GM12878 (cell line): ENCODE data around the gene ZNF732. TPM values are rescaled to one million over a fixed set of nuclear protein-coding genes. Genes with fewer than 3 reads are reported as not detected.
"Not testable (repeated sequence)": the region's sequence is repeated elsewhere in the genome, so short reads cannot be mapped to it uniquely, and the experiment has no call there.

ENCODE experiments used
- ATAC-seq: fragments of 200-7000 bp; cut with Tn5 transposase; 3 replicates; pipeline ENCODE4 v1.9.1; 2020; ENCODE audit warnings: mild to moderate bottlenecking, moderate library complexity
- BruUV-seq: library from RNA; stranded (reverse); fragments of 400-500 nt; replicated peaks from 2 replicates; lab custom pipeline; 2021; lab: Mats Ljungman, UMichigan
- CTCF ChIA-PET: fragments of 300-600 bp; sonication (Branson Sonifier 250); formaldehyde crosslinking; extraction: SDS; loops from one replicate; lab custom pipeline; 2021; ENCODE audit warnings: inconsistent platforms; lab: Yijun Ruan, JAX
- POLR2A ChIA-PET: fragments of 350-600 bp; formaldehyde crosslinking; extraction: SDS; loops from one replicate; lab custom pipeline; 2021; ENCODE audit warnings: inconsistent platforms; lab: Charles Lee
- RAD21 ChIA-PET: fragments of 300-600 bp; sonication (Branson Sonifier 250); formaldehyde crosslinking; loops from one replicate; lab custom pipeline; 2023; ENCODE audit warnings: antibody characterized with exemption; ENCODE audit not compliant: unreplicated experiment; lab: Charles Lee
- SMC1A ChIA-PET: fragments of 300-600 bp; sonication (Branson Sonifier 250); formaldehyde crosslinking; loops from one replicate; lab custom pipeline; 2023; ENCODE audit not compliant: unreplicated experiment, uncharacterized antibody; lab: Charles Lee
- DNase-seq: peaks from one replicate; pipeline ENCODE4 v3.0.0-alpha.2; 2011; ENCODE audit warnings: low read depth, low spot score
- FAIRE-seq: peaks from 3 replicates; lab custom pipeline; 2011; peaks lifted over from hg19 to GRCh38; lab: Jason Lieb, UNC
- H2AFZ ChIP-seq: 2 replicates; pipeline ENCODE4 v1.6.0; 2011; ENCODE audit warnings: low read depth, low read length, control low read depth; ENCODE audit not compliant: control insufficient read depth
- H3K27ac ChIP-seq: 2 replicates; pipeline ENCODE4 v1.5.1; 2011; ENCODE audit warnings: control low read depth; ENCODE audit not compliant: control insufficient read depth, insufficient read depth
- H3K27me3 ChIP-seq, 2 experiments: replicated peaks in 1 of 2; 2 replicates each; pipeline versions ENCODE4 v1.6.0 to v1.6.1; 2011; ENCODE audit warnings: low read length in 1 of 2; ENCODE audit not compliant: control insufficient read depth in 2 of 2, insufficient read depth in 2 of 2
- H3K36me3 ChIP-seq, 2 experiments: 2 replicates each; pipeline ENCODE4 v1.5.1; 2011; ENCODE audit warnings: low read length in 1 of 2; ENCODE audit not compliant: control insufficient read depth in 2 of 2, insufficient read depth in 2 of 2
- H3K4me1 ChIP-seq: 2 replicates; pipeline ENCODE4 v1.6.1; 2011; ENCODE audit warnings: mild to moderate bottlenecking, low read length, moderate library complexity, mixed read lengths; ENCODE audit not compliant: control insufficient read depth, insufficient read depth
- H3K4me2 ChIP-seq: 2 replicates; pipeline ENCODE4 v1.6.0; 2011; ENCODE audit warnings: control low read depth; ENCODE audit not compliant: control insufficient read depth, insufficient read depth
- H3K4me3 ChIP-seq: fragments of 200-600 bp; sonication (generic); 2 replicates; pipeline ENCODE4 v1.5.1; 2016
- H3K79me2 ChIP-seq: 2 replicates; pipeline ENCODE4 v1.6.0; 2011; ENCODE audit warnings: low read length; ENCODE audit not compliant: control insufficient read depth, insufficient read depth
- H3K9ac ChIP-seq: 2 replicates; pipeline ENCODE4 v1.8.0; 2011; ENCODE audit warnings: low read length, control low read depth, mixed read lengths; ENCODE audit not compliant: control insufficient read depth, insufficient read depth
- H3K9me3 ChIP-seq: replicated peaks from 3 replicates; pipeline ENCODE4 v1.5.1; 2011; ENCODE audit warnings: mild to moderate bottlenecking, low read length; ENCODE audit not compliant: control insufficient read depth, insufficient read depth
- H4K20me1 ChIP-seq: 2 replicates; pipeline ENCODE4 v1.6.0; 2011; ENCODE audit not compliant: control insufficient read depth, insufficient read depth
- CBX3 ChIP-seq: fragments of 200-600 bp; sonication (generic); IDR thresholded peaks from 2 replicates; pipeline ENCODE4 v1.6.1; 2016; ENCODE audit warnings: low read depth, borderline replicate concordance
- FOXK2 ChIP-seq: fragments of 450-650 bp; IDR thresholded peaks from 2 replicates; pipeline ENCODE4 v1.6.1; 2017; ENCODE audit warnings: mild to moderate bottlenecking, moderate library complexity
- IRF5 ChIP-seq: fragments of 450-650 bp; IDR thresholded peaks from 2 replicates; pipeline ENCODE4 v1.6.1; 2017; ENCODE audit warnings: borderline replicate concordance
- RAD21 ChIP-seq: IDR thresholded peaks from 2 replicates; pipeline ENCODE4 v1.6.1; 2011; ENCODE audit warnings: mild to moderate bottlenecking, low read depth, low read length, moderate library complexity; ENCODE audit not compliant: insufficient read depth
- RUNX3 ChIP-seq: IDR thresholded peaks from 2 replicates; pipeline ENCODE4 v1.6.1; 2012; ENCODE audit warnings: low read length, inconsistent platforms
- SPI1 ChIP-seq: IDR thresholded peaks from 2 replicates; pipeline ENCODE4 v1.6.1; 2011; ENCODE audit warnings: low read depth, mild to moderate bottlenecking, low read length, moderate library complexity, borderline replicate concordance; ENCODE audit not compliant: insufficient read depth
- ZBED1 ChIP-seq: IDR thresholded peaks from 2 replicates; pipeline ENCODE4 v1.6.1; 2016; ENCODE audit warnings: borderline replicate concordance
- WGBS: methylation state at CpG from one replicate; pipeline ENCODE4 v1.1.6; 2016; ENCODE audit warnings: low lambda C conversion rate; ENCODE audit not compliant: insufficient replicate concordance, insufficient coverage; ENCODE audit errors: missing lambda C conversion rate; 5-methylcytosine and 5-hydroxymethylcytosine counted together
- in situ Hi-C: fragments of 300-500 bp; cut with MboI; formaldehyde crosslinking; loops from 9 replicates; pipeline ENCODE4 v1.14.3; 2018; ENCODE audit warnings: mixed read lengths
- intact Hi-C: fragments of 100-400 bp; cut with micrococcal nuclease; formaldehyde crosslinking; loops from one replicate; pipeline ENCODE4 v1.14.2; 2022; ENCODE audit not compliant: unreplicated experiment
- polyA plus RNA-seq, 11 experiments: library from polyadenylated mRNA; depleted of rRNA in 4 of 11; unstranded in 6 of 11; stranded (reverse) in 5 of 11; fragments of >200 nt; fragmentation: Nextera tagmentation in 4 of 11; fragmentation: Illumina TruSeq in 1 of 11; extraction: Ambion mirVana in 4 of 11; extraction: Trizol in 1 of 11; gene quantifications; 1 replicate in 1 of 11; 2 replicates in 10 of 11; pipeline versions ENCODE4 v1.2.1 to v1.2.3, GENCODE V29; 2011 to 2016; ENCODE audit warnings: inconsistent platforms in 2 of 11, missing spikeins in 2 of 11, low read depth in 1 of 11
- total RNA-seq, 4 experiments: library from RNA; depleted of rRNA in 3 of 4; stranded (reverse); fragments of >200 nt in 3 of 4; fragmentation: Illumina TruSeq in 1 of 4; extraction: Trizol in 1 of 4; gene quantifications; 2 replicates each; pipeline versions ENCODE4 v1.2.1 to v1.2.3, GENCODE V29; 2013 to 2021
- TF ChIP-seq, protein P1 (sequence below): fragments of 450-650 bp; IDR thresholded peaks from 2 replicates; pipeline ENCODE4 v1.6.1; 2017; ENCODE audit warnings: mild to moderate bottlenecking, low read depth, inconsistent platforms; ENCODE audit not compliant: poor library complexity, severe bottlenecking

The ZNF732 gene
- total and polyA plus RNA-seq, 10 of the 15 experiments (the other 5 are each of a cell fraction or from before 2014, with no cell fraction given) = not detected

DNA sequence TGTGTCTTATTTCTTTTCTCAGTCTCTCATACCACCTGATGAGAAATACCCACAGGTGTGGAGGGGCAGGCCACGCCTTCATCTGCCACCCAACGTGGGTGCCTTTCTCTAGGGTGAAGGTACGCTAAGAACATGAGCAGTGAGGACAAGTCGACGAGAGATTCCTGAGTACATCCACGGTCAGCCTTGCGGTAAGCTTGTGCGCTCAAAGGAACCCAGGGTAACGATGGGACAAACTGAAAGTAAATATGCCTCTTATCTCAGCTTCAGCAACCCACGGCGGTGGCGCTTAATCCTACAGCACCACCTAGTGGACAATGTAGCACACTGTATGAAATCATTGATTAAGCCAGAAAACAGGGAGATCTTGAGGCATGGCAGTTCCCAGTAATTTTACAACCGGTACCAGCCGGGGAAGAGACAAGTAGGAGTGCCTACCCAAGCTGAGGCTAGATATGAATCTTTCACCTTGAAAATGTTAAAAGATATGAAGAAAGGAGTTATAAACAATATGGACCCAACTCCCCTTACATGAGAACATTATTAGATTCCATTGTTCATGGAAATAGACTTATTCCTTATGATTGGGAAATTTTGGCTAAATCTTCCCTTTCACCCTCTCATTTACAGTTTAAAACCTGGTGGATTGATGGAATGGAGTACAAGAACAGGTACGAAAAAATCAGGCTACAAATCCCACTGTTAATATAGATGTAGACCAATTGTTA, 63.0 kb downstream of the ZNF732 start (continued):
- no peak for TF ChIP-seq IRF5
- TF ChIP-seq RUNX3 = peak; percentile 29; the same call in 1 of the 2 replicates
- TF ChIP-seq FOXK2 = peak; percentile 63
- TF ChIP-seq CBX3 = no peak
- peak; percentile 80 for TF ChIP-seq RAD21
- TF ChIP-seq ZBED1 = no peak
- TF ChIP-seq, protein P1, sequence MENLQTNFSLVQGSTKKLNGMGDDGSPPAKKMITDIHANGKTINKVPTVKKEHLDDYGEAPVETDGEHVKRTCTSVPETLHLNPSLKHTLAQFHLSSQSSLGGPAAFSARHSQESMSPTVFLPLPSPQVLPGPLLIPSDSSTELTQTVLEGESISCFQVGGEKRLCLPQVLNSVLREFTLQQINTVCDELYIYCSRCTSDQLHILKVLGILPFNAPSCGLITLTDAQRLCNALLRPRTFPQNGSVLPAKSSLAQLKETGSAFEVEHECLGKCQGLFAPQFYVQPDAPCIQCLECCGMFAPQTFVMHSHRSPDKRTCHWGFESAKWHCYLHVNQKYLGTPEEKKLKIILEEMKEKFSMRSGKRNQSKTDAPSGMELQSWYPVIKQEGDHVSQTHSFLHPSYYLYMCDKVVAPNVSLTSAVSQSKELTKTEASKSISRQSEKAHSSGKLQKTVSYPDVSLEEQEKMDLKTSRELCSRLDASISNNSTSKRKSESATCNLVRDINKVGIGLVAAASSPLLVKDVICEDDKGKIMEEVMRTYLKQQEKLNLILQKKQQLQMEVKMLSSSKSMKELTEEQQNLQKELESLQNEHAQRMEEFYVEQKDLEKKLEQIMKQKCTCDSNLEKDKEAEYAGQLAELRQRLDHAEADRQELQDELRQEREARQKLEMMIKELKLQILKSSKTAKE = no peak

GRCh38 chr4:241411-241810, 63.9 kb downstream of the ZNF732 start:
- H2AFZ ChIP-seq, RAD21 ChIA-PET, BruUV-seq, SMC1A ChIA-PET, in situ Hi-C loops, DNase-seq, POLR2A ChIA-PET, H4K20me1 ChIP-seq, ATAC-seq, H3K27ac ChIP-seq, H3K4me2 ChIP-seq, H3K4me3 ChIP-seq, H3K9me3 ChIP-seq, FAIRE-seq, H3K27me3 ChIP-seq, H3K79me2 ChIP-seq, H3K4me1 ChIP-seq, H3K9ac ChIP-seq, CTCF ChIA-PET, H3K36me3 ChIP-seq: not testable (repeated sequence)
- 0 out of 2 replicates have a peak, but pooled peaks have one; percentile 14 for TF ChIP-seq SPI1
- whole genome bisulfite sequencing = 0% methylated on average over 7 of the region's 7 CpGs
- intact Hi-C loops = loop anchor here (5.0 to 10.0 kb wide), 2 partner anchors 96 to 433 kb away; partner anchors contain the start of genes ATP5ME, MYL5 and ZNF141
